Activated CD4-positive, alpha-beta T cell treated with anti-CD3 and anti-CD28 coated beads, Interleukin-2, amount 10 ng/mL, durations not matched to agents 24 days and 14 days (primary cell): ENCODE measurements around the gene MCUB. TPM values are rescaled to one million over a fixed set of nuclear protein-coding genes. Genes with fewer than 3 reads are reported as not detected.
A peak's percentile ranks its signal among the peaks of the same experiment; 100 is the strongest.

ENCODE experiments used
- DNase-seq: peaks from one replicate; pipeline ENCODE4 v3.0.0; 2022
- H3K27ac Mint-ChIP-seq: one replicate; pipeline ENCODE4 v1.8.0; 2022; ENCODE audit warnings: mild to moderate bottlenecking, mixed read lengths
- H3K27me3 Mint-ChIP-seq: one replicate; pipeline ENCODE4 v1.8.0; 2022; ENCODE audit warnings: mixed read lengths
- H3K36me3 Mint-ChIP-seq: one replicate; pipeline ENCODE4 v1.8.0; 2022; ENCODE audit warnings: low read depth, mild to moderate bottlenecking, mixed read lengths
- H3K4me1 Mint-ChIP-seq: one replicate; pipeline ENCODE4 v1.8.0; 2021; ENCODE audit warnings: mixed read lengths
- H3K4me3 Mint-ChIP-seq: one replicate; pipeline ENCODE4 v1.8.0; 2022; ENCODE audit warnings: mild to moderate bottlenecking, moderate library complexity, mixed read lengths
- H3K9me3 Mint-ChIP-seq: one replicate; pipeline ENCODE4 v1.8.0; 2021; ENCODE audit warnings: mixed read lengths
- intact Hi-C: fragments of 100-400 bp; cut with micrococcal nuclease; formaldehyde crosslinking; loops from one replicate; pipeline ENCODE4 v1.15.1; 2023
- total RNA-seq: library from RNA; stranded (reverse); gene quantifications from 2 replicates; pipeline ENCODE4 v1.2.3, GENCODE V29; 2022

MCUB gene
- total RNA-seq, 1 donor from 2014 or later: 46.4 TPM

DNA sequence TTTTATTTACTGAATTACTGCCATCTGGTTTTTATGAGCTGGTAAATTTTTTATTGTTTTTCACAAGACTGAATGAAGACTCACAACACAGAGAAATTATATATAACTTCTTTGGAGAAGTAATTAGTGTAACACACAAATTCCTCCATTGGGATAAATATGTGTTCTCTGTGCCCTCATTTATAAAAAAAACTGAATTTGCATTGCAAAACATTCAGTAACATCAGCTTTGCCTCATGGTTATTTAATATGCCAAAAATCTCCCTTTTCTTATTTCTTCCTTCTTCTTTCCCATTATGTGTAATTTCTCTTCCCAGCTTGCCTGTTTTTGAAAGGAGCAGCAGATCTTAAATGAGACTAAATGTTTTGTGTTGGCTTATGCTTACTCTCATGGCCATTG is 124.7 kb downstream of the MCUB start:
- Mint-ChIP-seq H3K4me3 (no peak overlapping the region), H3K9me3 (no peaks in the 10 kb centered on the region), H3K4me1 (peaks cover 20% of the 10 kb centered on the region), H3K27ac (no peak overlapping the region), H3K27me3 (no peaks in the 10 kb centered on the region), H3K36me3 (peaks cover 65% of the 10 kb centered on the region)
- no peak for DNase-seq
- intact Hi-C loops: no loop called here

DNA sequence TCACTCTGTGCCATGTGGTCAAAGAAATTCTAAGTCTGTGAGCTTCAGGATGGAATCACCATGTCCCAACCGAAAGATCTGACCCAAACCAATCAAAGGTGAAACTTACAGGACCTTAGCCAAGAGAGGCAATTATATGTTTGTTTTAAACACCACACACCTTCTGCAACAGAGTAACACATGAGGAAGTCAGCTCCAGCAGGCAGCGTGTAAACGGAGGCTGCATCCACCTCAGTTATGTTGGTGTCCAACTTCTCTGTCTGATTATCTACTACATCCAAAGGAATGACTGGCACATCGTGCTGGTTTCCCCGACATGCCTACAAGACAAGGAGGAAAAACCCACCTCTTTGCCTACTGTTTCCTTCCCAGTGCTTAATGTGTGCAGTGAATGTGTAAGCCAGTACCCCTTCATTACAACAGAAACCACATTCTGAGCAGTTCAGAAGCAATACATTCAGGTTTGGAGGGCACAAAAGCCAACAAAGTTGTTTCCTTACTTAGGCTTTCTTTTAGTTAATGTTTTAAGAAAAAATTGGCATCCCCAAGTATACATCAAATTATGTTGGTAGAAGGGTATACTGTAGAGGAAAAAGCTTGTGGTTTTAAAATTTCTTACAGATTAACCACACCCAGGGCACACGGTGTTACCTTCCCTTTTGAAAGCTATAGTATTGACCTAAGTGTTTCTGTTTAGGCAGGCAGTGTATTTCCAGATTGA is 130.8 kb downstream of the MCUB start:
- Mint-ChIP-seq H3K9me3 (peaks cover 6% of the 10 kb centered on the region), H3K36me3 (peaks cover 66% of the 10 kb centered on the region), H3K4me3 (peak overlapping the region; percentile 28), H3K27me3 (no peaks in the 10 kb centered on the region), H3K4me1 (peaks cover 31% of the 10 kb centered on the region), H3K27ac (peak overlapping the region; percentile 72)
- intact Hi-C loops: loop anchor here (1.0 kb wide), 1 partner anchor 11 kb away; no protein-coding TSS in a partner anchor
- peak; percentile 67 for DNase-seq

DNA sequence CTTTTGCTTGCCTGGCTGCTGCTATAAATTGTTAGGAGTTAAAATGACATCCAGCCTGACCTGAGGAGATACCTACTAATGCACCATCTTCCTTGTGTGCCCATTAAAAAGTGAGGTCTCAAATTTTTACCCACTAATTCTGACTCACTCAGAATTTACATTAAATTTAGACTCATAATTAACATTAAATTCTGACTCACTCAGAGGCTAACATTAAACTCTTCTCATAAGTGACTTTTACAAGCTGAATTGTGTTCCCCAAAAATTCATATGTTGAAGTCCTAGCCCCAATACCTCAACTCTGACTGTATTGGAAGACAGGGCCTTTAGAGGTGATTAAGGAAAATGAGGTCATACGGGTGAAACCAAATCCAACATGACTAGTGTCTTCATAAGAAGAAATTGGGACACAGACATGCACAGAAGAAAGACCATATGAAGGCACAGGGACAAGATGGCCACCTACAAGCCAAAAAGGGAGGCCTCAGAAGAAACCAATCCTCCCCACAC is 131.4 kb downstream of the MCUB start:
- H3K4me1 Mint-ChIP-seq: peaks cover 31% of the 10 kb centered on the region
- no peaks in the 10 kb centered on the region for H3K27me3 Mint-ChIP-seq
- DNase-seq: peak; percentile 50
- H3K27ac Mint-ChIP-seq: peak overlapping the region; percentile 72
- no peak overlapping the region for H3K4me3 Mint-ChIP-seq
- peaks cover 6% of the 10 kb centered on the region for H3K9me3 Mint-ChIP-seq
- H3K36me3 Mint-ChIP-seq: peaks cover 64% of the 10 kb centered on the region
- intact Hi-C loops: loop anchor here (1.0 kb wide), 1 partner anchor 11 kb away; no protein-coding TSS in a partner anchor

DNA sequence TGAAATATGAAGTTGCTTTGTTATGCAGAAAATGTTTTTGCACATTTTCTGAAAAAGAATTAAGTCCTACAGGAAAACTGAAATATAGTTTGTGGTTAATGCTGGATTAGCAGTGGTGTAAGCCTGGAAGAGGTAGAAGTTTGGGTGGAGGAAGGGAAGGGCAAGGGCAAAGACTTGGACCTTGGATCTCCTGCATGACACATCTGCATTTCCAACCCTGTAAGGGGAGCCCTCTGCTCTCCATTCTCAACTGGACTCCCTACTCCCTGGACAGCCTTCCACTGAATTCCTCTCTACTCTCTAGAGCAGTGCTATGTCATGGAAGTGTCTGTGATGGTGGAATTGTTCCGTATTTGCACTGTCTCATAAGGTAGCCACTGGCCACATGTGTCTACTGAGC is 138.6 kb downstream of the MCUB start:
- no peak overlapping the region for H3K27ac Mint-ChIP-seq
- H3K9me3 Mint-ChIP-seq: no peaks in the 10 kb centered on the region
- H3K4me3 Mint-ChIP-seq: no peak overlapping the region
- H3K27me3 Mint-ChIP-seq: no peaks in the 10 kb centered on the region
- no peak for DNase-seq
- intact Hi-C loops: no loop called here
- peaks cover 35% of the 10 kb centered on the region for H3K36me3 Mint-ChIP-seq
- H3K4me1 Mint-ChIP-seq: peaks cover 31% of the 10 kb centered on the region

DNA sequence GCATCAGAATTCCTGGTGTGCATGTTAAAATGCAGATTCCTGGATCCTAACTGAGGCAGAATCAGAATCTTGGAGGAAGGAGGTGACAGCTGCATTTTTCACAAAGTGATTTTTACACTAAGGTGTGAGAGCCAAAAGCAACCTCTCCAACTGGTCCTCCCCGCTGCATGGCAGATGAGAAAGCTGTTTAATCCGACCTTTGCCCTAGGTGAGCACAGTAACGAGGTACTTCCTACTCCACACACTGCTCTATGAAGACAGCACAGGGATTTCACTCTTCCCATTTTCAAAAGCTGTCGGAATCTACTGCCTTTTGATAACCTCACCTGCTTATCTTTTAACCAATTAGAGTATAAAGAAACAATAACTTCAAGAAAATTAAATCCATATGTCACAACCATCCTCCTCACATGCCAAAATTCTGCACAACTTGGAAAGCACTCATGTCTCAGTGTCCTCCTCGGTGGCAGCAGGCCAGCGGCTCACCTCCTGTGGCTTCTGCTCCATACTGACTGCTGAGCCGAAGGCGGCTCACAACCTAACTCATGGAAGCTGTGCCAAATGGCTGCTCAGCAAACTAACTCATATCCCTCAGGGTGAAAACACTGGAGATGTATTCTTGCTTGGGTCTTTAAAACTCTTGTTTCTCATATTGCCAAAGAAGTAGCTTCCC is 139.6 kb downstream of the MCUB start:
- H3K9me3 Mint-ChIP-seq: no peaks in the 10 kb centered on the region
- peaks cover 34% of the 10 kb centered on the region for H3K4me1 Mint-ChIP-seq
- H3K27me3 Mint-ChIP-seq: no peaks in the 10 kb centered on the region
- no peak overlapping the region for H3K4me3 Mint-ChIP-seq
- H3K27ac Mint-ChIP-seq: no peak overlapping the region
- intact Hi-C loops: loop anchor here (10.0 kb wide), 1 partner anchor 495 kb away; the partner anchor contains the start of gene ELOVL6
- no peak for DNase-seq
- H3K36me3 Mint-ChIP-seq: peaks cover 26% of the 10 kb centered on the region

DNA sequence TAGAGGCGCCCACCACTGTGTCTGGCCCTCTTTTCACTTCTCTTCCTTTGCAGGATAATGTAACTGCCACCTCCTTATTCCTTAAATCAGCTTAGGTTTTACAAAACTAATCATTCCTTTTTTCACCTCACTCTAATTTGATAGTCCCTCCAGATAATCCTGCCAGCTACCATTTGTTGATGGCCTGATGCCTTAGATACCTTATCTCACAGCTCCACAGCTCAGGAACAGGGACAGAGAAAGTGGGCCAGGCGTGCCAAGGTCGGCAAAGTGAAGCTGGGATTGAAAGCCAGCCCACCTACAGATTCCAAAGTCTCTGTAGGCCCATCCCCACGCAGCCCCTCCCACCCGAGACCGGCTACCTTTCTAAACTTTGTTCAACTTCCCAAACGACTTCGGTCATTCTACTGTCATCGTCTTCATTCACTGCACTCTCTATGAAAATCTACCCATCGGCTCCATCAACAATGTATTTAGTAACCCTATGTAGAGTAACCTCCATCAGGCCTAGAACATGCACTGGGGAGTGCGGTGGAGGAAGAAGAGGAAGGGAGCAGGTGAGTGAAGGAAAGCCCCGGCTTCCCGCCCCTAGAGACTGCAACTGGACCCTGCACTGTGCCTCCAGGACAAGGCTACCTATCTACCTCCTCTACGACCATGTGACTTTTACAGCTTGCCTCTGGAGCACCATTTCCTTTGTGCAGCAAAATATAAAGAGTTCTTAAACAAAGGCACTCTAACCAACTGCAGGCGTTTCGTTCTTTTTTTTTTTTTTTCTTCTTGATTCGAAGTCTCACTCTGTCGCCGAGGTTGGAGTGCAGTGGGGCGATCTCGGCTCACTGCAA is 141.7 kb downstream of the MCUB start:
- Mint-ChIP-seq H3K36me3 (peaks cover 21% of the 10 kb centered on the region), H3K27me3 (no peaks in the 10 kb centered on the region), H3K4me1 (peaks cover 34% of the 10 kb centered on the region), H3K27ac (peak overlapping the region; percentile 90), H3K4me3 (peak overlapping the region; percentile 94), H3K9me3 (no peaks in the 10 kb centered on the region)
- intact Hi-C loops: loop anchor here (1.0 to 10.0 kb wide), 5 partner anchors 10 to 493 kb away; partner anchors contain the start of genes ELOVL6 and SEC24B
- peak; percentile 68 for DNase-seq

DNA sequence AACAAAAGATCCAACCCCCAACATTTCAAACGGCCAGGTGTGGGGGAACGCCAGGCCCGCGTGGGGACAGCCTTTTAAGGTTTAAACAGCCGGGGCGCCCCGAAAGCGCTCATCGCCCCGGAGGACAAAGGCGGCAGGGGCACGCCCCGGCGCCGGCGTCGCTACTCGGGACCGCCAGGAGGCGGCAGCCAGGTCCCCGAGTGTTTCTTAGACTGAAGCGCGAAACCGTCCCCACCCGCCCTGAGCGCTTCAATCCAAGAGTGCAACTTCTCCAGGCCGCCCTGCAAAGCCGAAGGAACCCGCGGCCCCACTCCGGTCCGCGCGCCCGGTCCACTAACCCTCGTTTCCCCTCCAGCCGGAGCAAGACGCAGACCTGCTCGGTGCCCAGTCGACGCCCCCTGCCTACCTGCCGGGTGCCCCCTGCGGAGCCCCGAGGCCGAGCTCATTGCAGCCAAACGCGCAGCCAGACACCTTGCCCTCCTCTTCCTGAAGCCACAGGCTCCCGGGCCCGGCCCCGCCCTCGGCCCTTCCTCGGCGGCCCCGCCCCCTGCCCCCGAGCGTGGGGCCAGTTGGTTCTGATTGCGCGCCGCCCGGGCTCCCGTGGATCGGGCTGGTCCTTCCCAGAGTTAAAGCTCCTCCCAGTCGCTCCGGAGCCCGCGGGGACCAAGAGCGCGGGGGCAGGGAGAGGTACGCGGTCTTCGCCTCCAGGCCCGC is 143.1 kb downstream of the MCUB start, which contains the start of gene CASP6:
CASP6 (minus strand) TSS at position 496 of the 714 bp plus-strand sequence; CDS start at position 446, 50 bp downstream.
- intact Hi-C loops: loop anchor here (1.0 to 10.0 kb wide), 8 partner anchors 12 to 492 kb away; partner anchors contain the start of genes ELOVL6, GAR1 and SEC24B
- no peaks in the 10 kb centered on the region for H3K27me3 Mint-ChIP-seq
- H3K9me3 Mint-ChIP-seq: no peaks in the 10 kb centered on the region
- H3K4me3 Mint-ChIP-seq: peak within 1 kb of the TSS; percentile 94
- peaks cover 29% of the 10 kb centered on the region for H3K4me1 Mint-ChIP-seq
- DNase-seq: peak; percentile 94
- H3K27ac Mint-ChIP-seq: peak within 1 kb of the TSS; percentile 90
- H3K36me3 Mint-ChIP-seq: peaks cover 11% of the 10 kb centered on the region

DNA sequence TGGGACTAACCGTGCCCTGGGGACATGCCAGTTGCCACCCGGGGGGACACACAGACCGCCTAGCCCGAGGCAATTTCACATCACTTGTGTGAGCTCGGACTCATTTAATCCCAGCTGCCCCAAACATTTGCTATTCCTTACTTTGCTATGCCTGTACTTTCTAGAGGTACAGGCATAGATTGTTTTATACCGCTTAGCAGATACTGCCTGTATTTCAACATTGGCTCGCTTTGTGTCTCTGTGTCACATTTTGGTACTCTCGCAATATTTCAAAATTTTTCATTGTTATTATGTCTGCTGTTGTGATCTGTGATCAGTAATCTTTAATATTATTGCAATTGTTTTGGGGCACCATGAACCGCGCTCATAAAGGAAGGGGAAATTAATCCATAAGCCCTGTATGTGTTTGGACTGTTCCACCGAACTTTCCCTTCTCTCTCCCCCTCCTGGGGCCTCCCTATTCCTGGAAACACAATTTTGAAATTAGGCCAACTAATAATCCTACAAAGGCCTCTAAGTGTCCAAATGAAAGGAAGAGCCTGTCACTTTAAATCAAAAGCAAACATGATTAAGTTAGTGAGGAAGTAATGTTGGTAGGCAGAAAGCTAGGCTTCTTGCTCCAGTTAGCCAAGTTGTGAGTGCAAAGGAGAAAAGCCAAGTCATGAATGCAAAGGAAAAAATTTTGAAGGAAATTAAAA is 143.8 kb downstream of the MCUB start:
- Mint-ChIP-seq H3K36me3 (peaks cover 8% of the 10 kb centered on the region), H3K27ac (peak overlapping the region; percentile 90), H3K4me1 (peaks cover 28% of the 10 kb centered on the region), H3K27me3 (no peaks in the 10 kb centered on the region), H3K9me3 (no peaks in the 10 kb centered on the region), H3K4me3 (peak overlapping the region; percentile 94)
- DNase-seq: no peak
- intact Hi-C loops: loop anchor here (1.0 to 10.0 kb wide), 6 partner anchors 21 to 491 kb away; partner anchors contain the start of genes ELOVL6 and GAR1

DNA sequence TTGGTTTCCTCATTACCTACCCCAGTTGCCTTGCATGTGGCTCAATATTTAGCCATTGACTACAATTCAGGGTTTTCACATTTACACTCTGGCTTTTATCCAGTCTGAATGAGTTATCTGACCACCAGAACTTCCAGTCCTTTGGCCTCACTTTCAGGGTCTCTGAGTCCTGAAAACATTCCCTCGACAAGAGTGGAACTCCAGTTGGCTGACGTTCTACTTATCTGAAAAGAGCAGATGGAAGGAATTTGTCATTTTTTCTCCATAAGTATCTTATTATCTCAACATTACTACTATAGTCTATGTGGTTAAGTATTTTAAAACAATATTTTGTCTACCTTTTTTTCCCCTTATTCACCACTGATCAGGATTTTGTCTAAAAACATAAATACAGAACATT is 148.4 kb downstream of the MCUB start:
- no peak overlapping the region for H3K27ac Mint-ChIP-seq
- no peaks in the 10 kb centered on the region for H3K9me3 Mint-ChIP-seq
- H3K36me3 Mint-ChIP-seq: no peaks in the 10 kb centered on the region
- no peak for DNase-seq
- no peak overlapping the region for H3K4me3 Mint-ChIP-seq
- intact Hi-C loops: loop anchor here (10.0 kb wide), 1 partner anchor 486 kb away; the partner anchor contains the start of gene ELOVL6
- H3K27me3 Mint-ChIP-seq: no peaks in the 10 kb centered on the region
- peaks cover 5% of the 10 kb centered on the region for H3K4me1 Mint-ChIP-seq

DNA sequence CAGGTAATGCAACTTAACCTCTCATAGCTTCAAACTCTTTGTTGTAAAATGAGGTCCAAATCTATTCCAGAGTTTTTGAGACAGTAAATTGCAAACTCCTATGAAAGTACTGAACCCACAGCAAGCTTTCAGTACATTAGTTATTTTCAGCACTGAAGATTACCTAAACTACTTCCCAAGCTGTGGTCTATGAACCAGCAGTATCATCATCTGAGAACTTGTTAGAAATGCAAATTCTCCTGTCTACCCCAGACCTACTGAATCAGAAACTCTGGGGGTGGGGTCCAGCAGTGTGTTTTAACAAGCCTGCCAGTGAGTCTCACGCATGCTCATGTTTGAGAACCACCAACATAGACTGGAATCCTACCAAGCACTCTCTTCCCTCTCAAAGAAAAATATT is 148.9 kb downstream of the MCUB start:
- no peak overlapping the region for H3K27ac Mint-ChIP-seq
- no peak overlapping the region for H3K4me3 Mint-ChIP-seq
- intact Hi-C loops: loop anchor here (10.0 kb wide), 1 partner anchor 486 kb away; the partner anchor contains the start of gene ELOVL6

DNA sequence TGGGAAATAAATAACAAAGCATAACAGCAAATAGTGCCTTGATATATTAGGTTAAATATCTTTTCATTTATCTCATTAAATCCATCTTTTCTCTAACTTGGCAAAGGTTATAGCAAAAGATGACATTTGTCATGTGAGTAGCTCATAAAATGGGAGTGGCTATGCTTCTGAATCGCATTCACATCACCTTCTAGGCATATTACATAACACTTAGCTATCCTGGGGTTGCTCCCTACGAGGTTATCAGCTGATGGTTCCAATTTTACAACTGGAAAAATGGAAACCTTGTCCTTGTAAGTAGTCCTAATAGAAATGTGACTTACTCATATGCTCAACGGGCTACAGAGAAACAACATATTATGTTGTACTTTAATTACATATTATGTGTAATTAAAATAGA is 153.5 kb downstream of the MCUB start:
- intact Hi-C loops: no loop called here
- H3K4me1 Mint-ChIP-seq: no peaks in the 10 kb centered on the region
- no peak for DNase-seq
- no peaks in the 10 kb centered on the region for H3K9me3 Mint-ChIP-seq
- H3K36me3 Mint-ChIP-seq: peaks cover 13% of the 10 kb centered on the region
- no peaks in the 10 kb centered on the region for H3K27me3 Mint-ChIP-seq
- no peak overlapping the region for H3K4me3 Mint-ChIP-seq
- H3K27ac Mint-ChIP-seq: no peak overlapping the region

More for the DNA sequence above, 148.9 kb downstream of the MCUB start:
- no peak for DNase-seq
- Mint-ChIP-seq H3K27me3 (no peaks in the 10 kb centered on the region), H3K36me3 (no peaks in the 10 kb centered on the region), H3K9me3 (no peaks in the 10 kb centered on the region), H3K4me1 (peaks cover 2% of the 10 kb centered on the region)

DNA sequence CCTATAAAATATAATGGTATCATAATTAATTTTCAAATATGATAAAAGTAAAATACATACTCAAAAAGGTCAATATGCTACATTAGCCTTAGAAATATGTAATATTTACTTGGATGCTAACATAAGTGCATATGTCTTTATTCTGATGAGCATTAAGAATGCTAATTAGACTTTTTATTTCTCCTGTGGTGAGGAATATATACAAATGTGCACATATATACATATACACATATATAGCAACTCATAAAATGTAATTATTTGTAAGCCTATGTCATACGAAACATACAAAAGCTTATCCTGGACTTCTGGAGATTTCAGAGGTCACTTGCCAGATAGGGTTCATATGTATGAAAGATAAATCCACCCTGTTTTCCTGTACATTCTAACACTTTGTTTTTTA is 158.7 kb downstream of the MCUB start:
- DNase-seq: no peak
- peaks cover 13% of the 10 kb centered on the region for H3K36me3 Mint-ChIP-seq
- H3K9me3 Mint-ChIP-seq: no peaks in the 10 kb centered on the region
- intact Hi-C loops: no loop called here
- peaks cover 2% of the 10 kb centered on the region for H3K4me1 Mint-ChIP-seq
- H3K27ac Mint-ChIP-seq: no peak overlapping the region
- H3K27me3 Mint-ChIP-seq: no peaks in the 10 kb centered on the region
- H3K4me3 Mint-ChIP-seq: no peak overlapping the region
